Measurements from ENCODE around the gene THUMPD3.
A peak's percentile ranks its signal among the peaks of the same experiment; 100 is the strongest.

The THUMPD3 gene

GRCh38 chr3:9397906-9398699 is 35.2 kb downstream of the THUMPD3 start:
- DNase-seq = peak; percentile 59

DNA sequence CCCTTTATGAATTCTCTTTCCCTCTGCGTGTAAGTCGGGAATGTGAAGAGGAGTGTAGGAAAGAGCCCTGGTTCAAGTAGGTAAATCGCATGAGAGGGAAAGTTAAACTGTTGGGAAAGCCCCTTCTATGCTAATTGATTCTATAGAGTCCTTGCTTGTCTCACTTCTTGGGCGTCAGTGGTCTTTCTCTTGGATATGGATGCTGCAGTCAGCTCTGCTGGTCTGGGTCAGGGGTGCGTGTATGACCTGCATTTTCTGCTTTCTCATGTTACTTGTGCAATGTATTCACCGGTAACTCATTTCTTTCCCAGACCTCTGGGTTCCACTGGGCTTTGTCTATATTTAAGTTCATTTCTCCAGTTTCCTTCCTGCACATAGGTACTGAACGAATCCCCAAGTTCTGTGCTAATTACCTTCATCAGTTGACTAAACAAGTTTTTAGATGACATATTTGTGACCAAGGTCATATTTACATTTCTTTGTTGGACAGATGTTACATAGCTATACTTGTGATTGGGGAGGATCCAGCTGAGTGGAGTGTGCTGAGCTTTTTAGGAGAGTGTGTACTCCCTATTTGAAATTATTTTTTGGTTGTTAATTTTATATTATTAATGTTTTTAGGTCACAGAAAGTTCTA is 36.0 kb downstream of the THUMPD3 start:
- peak; percentile 42 for DNase-seq

GRCh38 chr3:9399337-9399703 is 36.5 kb downstream of the THUMPD3 start:
- no peak for DNase-seq

GRCh38 chr3:9399746-9400145 is 36.9 kb downstream of the THUMPD3 start:
- peak; percentile 91 for DNase-seq

DNA sequence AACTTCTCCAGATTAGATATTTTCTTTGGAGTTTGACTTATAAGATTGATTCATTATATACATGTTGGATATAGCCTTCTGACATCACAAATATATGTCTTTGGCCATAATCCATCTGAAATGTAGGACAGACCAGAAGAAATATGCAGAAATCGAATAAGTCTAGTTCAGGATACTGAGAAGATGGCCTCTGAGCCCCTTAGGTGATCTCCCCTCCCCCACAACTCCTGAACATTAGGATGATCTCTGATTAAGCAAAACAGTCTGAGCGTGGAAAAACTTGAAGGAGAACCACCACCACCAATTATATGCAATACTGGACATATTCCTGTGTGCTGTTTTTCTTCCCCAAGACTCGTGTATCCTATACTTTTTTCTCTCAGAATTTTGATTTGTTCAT is 37.8 kb downstream of the THUMPD3 start:
- DNase-seq = no peak

DNA sequence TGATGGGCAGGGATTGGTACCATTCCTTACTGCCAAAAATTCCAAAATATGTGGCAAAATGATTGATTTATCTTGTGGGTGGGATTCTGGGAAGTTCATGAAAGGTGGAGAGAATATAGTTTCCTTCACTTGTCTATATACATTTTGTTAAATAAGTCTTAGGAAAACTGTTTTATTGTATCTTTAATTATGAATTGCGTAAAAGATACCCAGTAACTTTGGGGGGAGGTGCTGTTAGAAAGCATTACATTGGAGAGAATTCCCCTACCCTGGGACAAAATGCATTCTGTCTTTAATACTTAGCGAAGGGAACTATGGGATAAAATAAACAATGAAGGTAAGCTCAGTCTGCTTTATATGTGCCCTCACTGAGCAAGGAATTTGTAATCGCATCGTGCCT is 39.1 kb downstream of the THUMPD3 start:
- DNase-seq = no peak

DNA sequence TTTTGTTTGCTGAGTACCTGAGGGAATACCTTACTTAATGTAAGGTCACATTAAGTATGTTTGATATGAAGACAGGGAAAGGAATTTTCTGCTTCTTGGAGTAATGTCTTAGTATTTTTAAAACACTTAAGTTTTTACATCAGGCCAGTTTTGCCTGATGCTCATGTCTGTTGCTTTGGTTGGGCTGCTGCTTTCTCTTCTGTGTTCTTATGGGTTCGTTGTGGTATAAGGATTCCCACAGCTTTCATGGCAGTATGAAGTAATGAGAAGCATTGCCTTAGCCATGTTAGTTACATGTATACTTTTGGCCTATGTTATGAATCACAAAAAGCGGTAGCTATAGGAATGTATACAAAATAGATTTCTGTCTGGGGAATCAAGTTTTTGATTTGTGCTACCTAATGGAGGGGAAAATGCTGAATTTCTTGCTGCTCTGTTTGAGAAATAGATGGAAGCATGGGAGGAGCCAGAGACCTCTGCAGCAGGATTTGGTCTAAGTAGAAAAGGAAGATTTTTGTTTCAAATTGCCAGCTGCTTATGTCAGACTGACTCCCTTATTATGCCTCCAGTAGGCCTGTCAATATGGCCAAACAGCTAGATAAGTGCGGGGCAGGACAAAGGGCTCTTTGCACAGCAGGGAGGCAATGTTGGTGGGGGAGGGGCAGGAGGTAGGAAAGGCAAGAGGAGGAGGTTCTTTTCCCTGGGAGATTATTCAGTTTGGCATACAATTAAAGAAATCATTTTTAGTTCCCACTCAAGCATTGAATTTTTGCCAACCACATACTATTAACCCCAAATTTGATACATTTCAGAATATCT is 39.8 kb downstream of the THUMPD3 start:
- peak; percentile 30 for DNase-seq

GRCh38 chr3:9403463-9403862 is 40.6 kb downstream of the THUMPD3 start:
- no peak for DNase-seq

- DNase-seq = no peak
These were observed 41.8 kb downstream of the THUMPD3 start for GRCh38 chr3:9404680-9405079.

DNA sequence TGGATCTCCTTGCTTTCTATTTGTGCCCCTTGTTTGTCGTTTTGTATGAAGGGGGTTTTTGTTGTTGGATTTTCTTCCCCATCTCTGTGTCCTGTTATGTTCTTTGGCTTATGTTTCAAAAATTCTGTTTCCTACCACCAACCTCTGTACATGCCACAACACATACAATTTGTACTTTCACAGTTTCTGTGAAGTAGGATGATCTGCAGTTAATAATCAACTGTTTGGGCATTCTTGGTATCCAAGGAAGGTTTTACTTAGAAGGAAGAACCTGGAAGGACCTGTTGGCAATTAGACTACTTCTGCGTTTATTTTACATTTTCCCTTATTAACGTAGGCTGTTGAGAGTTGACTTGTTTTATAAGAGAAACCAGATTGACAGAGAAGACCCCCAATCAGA is 42.9 kb downstream of the THUMPD3 start:
- no peak for DNase-seq

GRCh38 chr3:9406856-9407626 is 44.2 kb downstream of the THUMPD3 start:
- DNase-seq = no peak

DNA sequence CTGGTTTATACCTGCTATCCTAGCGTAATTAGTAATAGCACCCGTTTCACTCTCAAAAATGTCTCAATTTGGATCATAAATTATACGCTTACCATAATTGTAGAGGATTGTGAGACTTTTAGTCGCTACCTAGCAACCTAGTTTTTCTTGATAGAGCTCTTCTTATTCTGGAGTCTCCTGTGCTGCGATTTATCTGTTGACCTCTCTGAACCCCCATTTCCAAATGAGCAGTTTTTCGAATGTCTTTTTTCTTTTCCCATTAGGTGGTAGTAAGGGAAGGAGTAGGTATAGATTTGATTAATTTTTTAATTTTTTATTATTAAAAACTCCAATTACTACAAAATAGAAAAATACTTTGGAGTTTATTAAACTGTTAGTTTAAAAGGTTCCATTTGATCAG is 45.2 kb downstream of the THUMPD3 start:
- DNase-seq = no peak

GRCh38 chr3:9408546-9408945 is 45.7 kb downstream of the THUMPD3 start:
- DNase-seq = no peak

- DNase-seq = no peak
These were observed 47.4 kb downstream of the THUMPD3 start for GRCh38 chr3:9409981-9410854.

- DNase-seq = no peak
These were observed 48.4 kb downstream of the THUMPD3 start for GRCh38 chr3:9411302-9411701.

DNA sequence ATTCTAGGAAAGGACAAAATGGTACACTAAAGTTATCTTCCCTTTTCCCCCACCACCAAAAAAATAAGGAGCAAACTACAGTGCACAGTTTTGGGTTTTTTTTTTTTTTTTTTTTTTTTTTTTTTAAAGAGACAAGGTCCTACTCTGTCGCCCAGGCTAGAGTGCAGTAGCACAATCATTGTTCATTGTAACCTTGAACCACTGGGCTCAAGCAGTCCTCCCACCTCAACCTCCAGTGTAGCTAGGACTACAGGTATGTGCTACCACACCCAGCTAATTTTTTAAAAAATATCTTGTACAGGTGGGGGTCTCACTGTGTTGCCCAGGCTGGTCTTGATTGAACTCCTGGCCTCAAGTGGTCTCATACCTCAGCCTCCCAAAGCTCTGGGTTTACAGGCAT is 49.4 kb downstream of the THUMPD3 start:
- no peak for DNase-seq

- no peak for DNase-seq
These were observed 52.0 kb downstream of the THUMPD3 start for GRCh38 chr3:9414826-9415225.

GRCh38 chr3:9415485-9416138 is 52.8 kb downstream of the THUMPD3 start:
- DNase-seq = no peak

DNA sequence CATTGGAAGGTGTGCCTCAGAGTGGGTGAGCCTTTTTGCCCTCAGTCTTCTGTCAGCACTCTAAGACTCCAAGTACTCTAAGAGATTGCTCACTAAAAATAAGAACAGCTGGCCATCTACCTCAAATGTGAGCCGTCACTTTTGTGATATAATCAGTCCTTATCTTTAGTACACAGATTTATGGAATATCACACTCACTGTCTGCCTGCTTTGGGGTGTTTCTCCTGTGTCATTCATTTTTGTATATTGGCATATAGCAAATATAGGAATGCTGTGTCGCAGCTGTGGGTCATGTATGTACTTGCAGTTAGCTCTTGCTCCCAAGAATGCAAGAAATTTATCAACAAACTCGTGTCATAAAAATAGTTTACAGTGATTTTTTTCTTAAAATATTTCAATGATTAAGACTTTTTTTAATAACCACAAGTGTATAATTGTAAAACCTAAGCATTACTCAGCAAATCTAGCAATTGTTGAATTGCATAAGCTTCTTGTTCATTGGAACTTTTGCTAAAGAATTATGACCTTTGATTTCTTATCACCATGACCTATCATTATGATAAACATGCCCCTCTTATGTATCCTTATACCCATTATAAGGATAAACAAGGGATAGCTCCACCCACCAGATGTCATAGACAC is 53.4 kb downstream of the THUMPD3 start:
- no peak for DNase-seq

GRCh38 chr3:9420850-9421549 is 58.1 kb downstream of the THUMPD3 start:
- no peak for DNase-seq

Measured in femur (tissue), 1 donor.